Activated CD8-positive, alpha-beta memory T cell treated with anti-CD3 and anti-CD28 coated beads, Interleukin-2, amount 50 U/mL, for 1 hour (primary cell): ENCODE results near the gene TCOF1.

Experiments
- DNase-seq: peaks from one replicate; pipeline ENCODE4 v3.0.0-alpha.2; 2020; ENCODE audit errors: extremely low read depth

TCOF1 gene

GRCh38 chr5:150349681-150350275 lies 7.7 kb upstream of the TCOF1 start:
- DNase-seq, result no peak

GRCh38 chr5:150350524-150351344 lies 6.8 kb upstream of the TCOF1 start:
- DNase-seq, result no peak

GRCh38 chr5:150352244-150353031 lies 5.1 kb upstream of the TCOF1 start:
- DNase-seq, result no peak

GRCh38 chr5:150353032-150353675 lies 4.3 kb upstream of the TCOF1 start:
- no peak for DNase-seq

GRCh38 chr5:150355791-150356190 lies 1.7 kb upstream of the TCOF1 start:
- DNase-seq, result no peak

- no peak for DNase-seq
These were observed 762 bp upstream of the TCOF1 start for GRCh38 chr5:150356575-150357294.

GRCh38 chr5:150358261-150359095 lies 981 bp downstream of the TCOF1 start:
- DNase-seq, result no peak

GRCh38 chr5:150361301-150361700 lies 3.8 kb downstream of the TCOF1 start:
- no peak for DNase-seq

- no peak for DNase-seq
These were observed 5.7 kb downstream of the TCOF1 start for GRCh38 chr5:150363185-150363584.

- DNase-seq, result no peak
These were observed 6.5 kb downstream of the TCOF1 start for GRCh38 chr5:150364004-150364403.

GRCh38 chr5:150368526-150368925 lies 11.0 kb downstream of the TCOF1 start:
- DNase-seq, result no peak

GRCh38 chr5:150372639-150373038 lies 15.1 kb downstream of the TCOF1 start:
- no peak for DNase-seq

GRCh38 chr5:150374651-150375050 lies 17.2 kb downstream of the TCOF1 start:
- no peak for DNase-seq

GRCh38 chr5:150376799-150377771 lies 19.6 kb downstream of the TCOF1 start:
- no peak for DNase-seq

- no peak for DNase-seq
These were observed 20.6 kb downstream of the TCOF1 start for GRCh38 chr5:150377964-150378694.

GRCh38 chr5:150384701-150385100 lies 27.2 kb downstream of the TCOF1 start:
- no peak for DNase-seq

GRCh38 chr5:150386024-150386855 lies 28.7 kb downstream of the TCOF1 start:
- DNase-seq, result no peak
